Measurements from ENCODE around the gene LGR5. TPM values are rescaled to one million over a fixed set of nuclear protein-coding genes. Genes with fewer than 3 reads are reported as not detected.
A peak's percentile ranks its signal among the peaks of the same experiment; 100 is the strongest.

Gene LGR5
- total RNA-seq, 1 donor from 2014 or later, result not detected

DNA sequence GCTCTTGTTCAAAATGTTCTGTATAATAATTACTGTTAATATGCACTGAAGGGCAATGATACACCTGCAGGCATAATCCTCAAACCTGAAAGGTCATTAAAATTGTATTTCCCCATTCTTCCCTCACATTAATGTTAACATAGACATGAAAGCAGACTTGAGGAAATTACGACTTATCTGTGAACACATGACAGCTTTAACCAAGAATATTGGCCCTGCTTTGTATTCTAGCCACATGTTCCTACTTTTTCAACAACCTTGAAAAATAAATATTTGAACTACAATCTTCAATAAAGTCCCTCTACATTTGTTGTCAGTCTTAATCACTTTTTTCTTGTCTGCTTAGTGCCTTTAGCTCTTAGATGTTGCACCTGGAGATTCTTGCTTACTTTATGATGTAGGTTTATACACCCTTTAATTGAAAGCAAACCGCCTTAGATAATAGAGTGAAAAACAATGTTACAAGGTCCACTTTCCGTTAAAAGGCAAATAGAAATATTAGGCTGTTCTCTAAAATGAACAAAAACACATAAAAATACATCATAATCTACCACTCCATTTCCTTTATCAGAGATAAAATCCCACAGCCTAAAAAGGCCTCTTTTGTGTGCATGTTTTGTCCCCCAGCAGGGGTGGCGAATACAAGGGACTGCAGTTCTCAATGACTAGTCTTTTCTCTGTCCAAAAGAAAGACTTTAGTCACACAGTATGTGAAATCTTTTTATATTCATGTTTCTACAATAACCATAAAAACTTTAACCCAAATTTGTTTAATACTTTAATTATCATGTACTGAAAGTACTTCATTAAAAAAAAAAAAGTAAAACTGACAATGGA is 168.1 kb downstream of the LGR5 start:
- no peaks in the 10 kb centered on the region for H3K4me1 ChIP-seq
- peaks cover 65% of the 10 kb centered on the region for H3K36me3 ChIP-seq
- intact Hi-C loops (cut with micrococcal nuclease), result no loop called here
- no peak overlapping the region for H3K27ac ChIP-seq (replicated peaks)
- no peak overlapping the region for H3K4me3 ChIP-seq
- TF ChIP-seq, protein P1, sequence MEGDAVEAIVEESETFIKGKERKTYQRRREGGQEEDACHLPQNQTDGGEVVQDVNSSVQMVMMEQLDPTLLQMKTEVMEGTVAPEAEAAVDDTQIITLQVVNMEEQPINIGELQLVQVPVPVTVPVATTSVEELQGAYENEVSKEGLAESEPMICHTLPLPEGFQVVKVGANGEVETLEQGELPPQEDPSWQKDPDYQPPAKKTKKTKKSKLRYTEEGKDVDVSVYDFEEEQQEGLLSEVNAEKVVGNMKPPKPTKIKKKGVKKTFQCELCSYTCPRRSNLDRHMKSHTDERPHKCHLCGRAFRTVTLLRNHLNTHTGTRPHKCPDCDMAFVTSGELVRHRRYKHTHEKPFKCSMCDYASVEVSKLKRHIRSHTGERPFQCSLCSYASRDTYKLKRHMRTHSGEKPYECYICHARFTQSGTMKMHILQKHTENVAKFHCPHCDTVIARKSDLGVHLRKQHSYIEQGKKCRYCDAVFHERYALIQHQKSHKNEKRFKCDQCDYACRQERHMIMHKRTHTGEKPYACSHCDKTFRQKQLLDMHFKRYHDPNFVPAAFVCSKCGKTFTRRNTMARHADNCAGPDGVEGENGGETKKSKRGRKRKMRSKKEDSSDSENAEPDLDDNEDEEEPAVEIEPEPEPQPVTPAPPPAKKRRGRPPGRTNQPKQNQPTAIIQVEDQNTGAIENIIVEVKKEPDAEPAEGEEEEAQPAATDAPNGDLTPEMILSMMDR (IDR thresholded peaks at IDR 0.05; ENCODE audit: borderline replicate concordance), result no peak
- H3K27me3 ChIP-seq (ENCODE audit: low read depth), result no peaks in the 10 kb centered on the region
- DNase-seq, result no peak
- H3K9me3 ChIP-seq (replicated peaks), result no peaks in the 10 kb centered on the region

DNA sequence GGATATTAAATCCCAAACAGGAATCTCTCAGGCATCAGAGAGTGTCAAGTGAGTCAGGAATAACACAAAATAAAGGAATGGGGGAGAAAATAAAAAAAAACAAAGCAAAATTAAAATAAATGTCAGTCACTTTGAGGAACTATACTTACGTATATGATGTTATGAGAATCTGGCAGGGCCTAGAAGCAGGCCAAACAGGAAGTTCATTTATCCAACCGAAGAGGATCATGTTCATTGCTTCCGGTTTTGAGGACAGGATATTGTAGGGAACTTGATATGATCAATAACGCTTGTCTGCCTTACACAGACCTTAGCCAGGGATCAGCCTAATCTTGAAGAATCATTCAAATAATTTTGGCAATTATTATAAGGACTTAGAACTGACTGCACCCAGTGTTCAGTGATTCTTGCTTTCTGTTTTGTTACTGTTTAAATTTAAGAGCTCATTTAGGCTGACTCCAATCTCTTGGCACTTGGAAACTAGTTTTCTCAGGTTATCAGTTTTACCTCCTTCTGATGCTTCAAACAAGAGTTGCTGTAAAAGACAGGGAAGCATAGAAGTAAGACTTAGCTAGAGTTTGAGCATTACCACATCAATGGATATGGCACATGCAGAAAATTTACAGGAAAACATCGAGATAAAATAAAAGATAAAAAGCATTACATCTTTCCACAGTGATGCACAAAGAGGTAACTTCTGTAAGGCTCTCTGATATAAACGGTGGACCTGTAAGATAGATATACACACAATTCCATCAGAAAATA is 170.6 kb downstream of the LGR5 start:
- Histone ChIP-seq H3K27me3 (ENCODE audit: low read depth) (no peaks in the 10 kb centered on the region), H3K9me3 (replicated peaks) (no peaks in the 10 kb centered on the region), H3K4me3 (no peak overlapping the region), H3K4me1 (no peaks in the 10 kb centered on the region), H3K36me3 (peaks cover 90% of the 10 kb centered on the region), H3K27ac (replicated peaks) (no peak overlapping the region)
- DNase-seq, result no peak
- TF ChIP-seq, protein P1 (IDR thresholded peaks at IDR 0.05; ENCODE audit: borderline replicate concordance), result no peak
- intact Hi-C loops (cut with micrococcal nuclease), result no loop called here

DNA sequence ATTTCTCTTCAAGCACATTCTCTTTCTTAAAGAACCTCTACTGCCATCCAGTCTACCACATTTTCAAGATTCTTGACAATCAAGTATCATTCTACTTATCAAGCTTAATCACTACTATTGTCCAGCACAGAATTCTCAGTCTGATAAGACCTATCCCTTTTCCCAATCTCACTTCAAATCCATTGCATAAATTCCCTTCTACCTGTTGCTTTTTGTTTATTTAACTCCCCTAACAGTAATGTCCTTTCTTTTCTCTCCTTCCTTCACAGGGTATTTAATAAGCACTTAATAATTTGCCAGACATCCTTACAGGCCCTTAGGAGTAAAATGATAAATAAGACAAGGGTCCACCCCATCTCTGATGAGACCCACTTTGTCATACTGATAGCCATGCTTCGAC is 182.3 kb downstream of the LGR5 start:
- H3K9me3 ChIP-seq (replicated peaks), result no peaks in the 10 kb centered on the region
- no peaks in the 10 kb centered on the region for H3K27me3 ChIP-seq (ENCODE audit: low read depth)
- H3K4me3 ChIP-seq, result no peak overlapping the region
- intact Hi-C loops (cut with micrococcal nuclease), result no loop called here
- no peak overlapping the region for H3K27ac ChIP-seq (replicated peaks)
- peaks cover 95% of the 10 kb centered on the region for H3K36me3 ChIP-seq
- H3K4me1 ChIP-seq, result peaks cover 15% of the 10 kb centered on the region
- TF ChIP-seq, protein P1 (IDR thresholded peaks at IDR 0.05; ENCODE audit: borderline replicate concordance), result no peak
- DNase-seq, result no peak

DNA sequence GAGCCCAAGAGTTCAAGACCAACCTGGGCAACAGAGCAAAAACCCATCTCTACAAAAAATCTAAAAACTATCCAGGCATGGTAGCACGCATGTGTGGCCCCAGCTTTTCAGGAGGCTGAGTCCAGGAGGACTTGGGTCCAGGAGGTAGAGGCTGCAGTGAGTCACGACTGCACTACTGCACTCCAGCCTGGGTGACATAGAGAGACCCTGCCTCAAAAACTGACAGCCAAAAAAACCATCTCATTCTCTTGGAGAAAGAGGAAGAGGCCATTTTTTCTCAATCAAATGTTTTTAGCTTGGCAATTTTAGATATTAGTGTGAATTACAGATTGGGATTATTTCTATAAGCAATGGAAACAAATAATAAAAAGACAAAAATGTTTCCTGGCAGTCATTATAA is 185.9 kb downstream of the LGR5 start:
- H3K9me3 ChIP-seq (replicated peaks), result no peaks in the 10 kb centered on the region
- TF ChIP-seq, protein P1 (IDR thresholded peaks at IDR 0.05; ENCODE audit: borderline replicate concordance), result no peak
- no peak overlapping the region for H3K27ac ChIP-seq (replicated peaks)
- H3K4me3 ChIP-seq, result no peak overlapping the region
- H3K36me3 ChIP-seq, result peaks cover 91% of the 10 kb centered on the region
- intact Hi-C loops (cut with micrococcal nuclease), result no loop called here
- no peak for DNase-seq
- no peaks in the 10 kb centered on the region for H3K27me3 ChIP-seq (ENCODE audit: low read depth)
- H3K4me1 ChIP-seq, result peaks cover 21% of the 10 kb centered on the region

DNA sequence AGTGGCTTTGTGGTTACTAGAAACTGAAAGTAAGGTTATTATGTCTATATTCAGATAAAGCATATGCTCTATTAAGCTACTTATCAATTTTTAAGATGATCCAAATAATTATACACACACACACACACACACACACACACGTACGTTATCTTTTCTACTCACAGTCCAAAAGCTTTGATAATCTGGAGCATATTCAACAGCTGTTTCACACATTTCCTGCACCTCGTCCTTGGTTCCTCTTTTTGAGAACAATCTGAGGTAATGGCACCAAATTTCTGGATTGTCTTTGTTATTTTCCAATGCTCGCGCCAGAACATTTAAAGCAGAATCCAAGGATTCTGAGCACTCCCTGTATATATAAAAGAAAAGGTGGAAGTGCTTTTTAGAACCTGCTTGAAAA is 186.5 kb downstream of the LGR5 start:
- intact Hi-C loops (cut with micrococcal nuclease), result no loop called here
- peak overlapping the region; percentile 31 for H3K27ac ChIP-seq (replicated peaks)
- TF ChIP-seq, protein P1 (IDR thresholded peaks at IDR 0.05; ENCODE audit: borderline replicate concordance), result no peak
- H3K9me3 ChIP-seq (replicated peaks), result no peaks in the 10 kb centered on the region
- H3K36me3 ChIP-seq, result peaks cover 91% of the 10 kb centered on the region
- DNase-seq, result no peak
- H3K4me1 ChIP-seq, result peaks cover 21% of the 10 kb centered on the region
- H3K27me3 ChIP-seq (ENCODE audit: low read depth), result no peaks in the 10 kb centered on the region
- H3K4me3 ChIP-seq, result no peak overlapping the region
